ENCODE results near the gene CRISP1. TPM values are rescaled to one million over a fixed set of nuclear protein-coding genes. Genes with fewer than 3 reads are reported as not detected.

The CRISP1 gene
- total and polyA plus RNA-seq, 10 of the 15 experiments (the other 5 are each of a cell fraction or from before 2014, with no cell fraction given), result not detected

- H3K36me3 ChIP-seq (ENCODE audit: control insufficient read depth in 2 of 2, insufficient read depth in 2 of 2, low read length in 1 of 2), result no peaks in the 10 kb centered on the region
Observed at GRCh38 chr6:49784272-49784671, 82.1 kb downstream of the CRISP1 start.

More at GRCh38 chr6:49784272-49784671, 82.1 kb downstream of the CRISP1 start:
- ChIA-PET POLR2A (no interaction called here), SMC1A (ENCODE audit: uncharacterized antibody, unreplicated experiment) (no interaction called here), CTCF (interaction anchor here (1.3 kb wide), 1 partner anchor 20 kb away, joined by 3 read pairs; no protein-coding TSS in a partner anchor), RAD21 (ENCODE audit: unreplicated experiment) (no interaction called here)
- Histone ChIP-seq H2AFZ (ENCODE audit: control insufficient read depth, low read depth, low read length) (no peak overlapping the region), H3K9me3 (replicated peaks; ENCODE audit: control insufficient read depth, insufficient read depth, low read length) (no peaks in the 10 kb centered on the region), H3K27me3 (replicated peaks in 1 of 2; ENCODE audit: control insufficient read depth in 2 of 2, insufficient read depth in 2 of 2, low read length in 1 of 2) (no peaks in the 10 kb centered on the region), H4K20me1 (ENCODE audit: control insufficient read depth, insufficient read depth) (no peaks in the 10 kb centered on the region), H3K4me2 (ENCODE audit: control insufficient read depth, insufficient read depth) (no peak overlapping the region), H3K4me3 (no peak overlapping the region), H3K79me2 (ENCODE audit: control insufficient read depth, insufficient read depth, low read length) (no peaks in the 10 kb centered on the region), H3K9ac (ENCODE audit: control insufficient read depth, insufficient read depth, low read length) (no peak overlapping the region), H3K27ac (ENCODE audit: control insufficient read depth, insufficient read depth) (no peak overlapping the region), H3K4me1 (ENCODE audit: control insufficient read depth, insufficient read depth, low read length) (no peaks in the 10 kb centered on the region)
- no peak for DNase-seq (ENCODE audit: low read depth, low spot score)
- in situ Hi-C loops (cut with MboI) (no loop called here), intact Hi-C loops (cut with micrococcal nuclease; ENCODE audit: unreplicated experiment) (no loop called here)
- no peak for TF ChIP-seq MXI1 (IDR thresholded peaks at IDR 0.05; ENCODE audit: low read depth, low read length)
- TF ChIP-seq RAD21 (IDR thresholded peaks at IDR 0.05; ENCODE audit: insufficient read depth, low read depth, low read length), result no peak
- no peak for TF ChIP-seq MAX (IDR thresholded peaks at IDR 0.05; ENCODE audit: low read depth, low read length)
- TF ChIP-seq JUNB (IDR thresholded peaks at IDR 0.05), result no peak
- no peak for TF ChIP-seq CEBPB (IDR thresholded peaks at IDR 0.05; ENCODE audit: borderline replicate concordance in 1 of 2, low read depth in 2 of 2, low read length in 2 of 2)
- TF ChIP-seq IKZF2 (IDR thresholded peaks at IDR 0.05), result no peak
- no peak for TF ChIP-seq JUND (IDR thresholded peaks at IDR 0.05; ENCODE audit: low read depth, low read length)
- no peak for TF ChIP-seq NFYA (IDR thresholded peaks at IDR 0.05; ENCODE audit: borderline replicate concordance, low read depth, low read length)
- TF ChIP-seq STAT1 (conservative IDR thresholded peaks at IDR 0.05), result no peak
- TF ChIP-seq POLR2AphosphoS5 (IDR thresholded peaks at IDR 0.05; ENCODE audit: low read length), result no peak
- no peak for TF ChIP-seq RCOR1 (conservative IDR thresholded peaks at IDR 0.05; ENCODE audit: low read depth, low read length)
- TF ChIP-seq NBN (IDR thresholded peaks at IDR 0.05), result no peak
- no peak for ATAC-seq
- no peak for FAIRE-seq
- BruUV-seq (replicated peaks), result no TSS peak

Other genes with a start within 250 kb of the CRISP1 start
Only the 7 nearest of the 8 such genes appear.
- not detected in 2 replicates for gene CRISP2, start 153.0 kb downstream of the CRISP1 start, total RNA-seq (2014; rRNA removed)
- not detected in 2 replicates for gene CRISP2, start 153.0 kb downstream of the CRISP1 start, total RNA-seq (2014; rRNA removed; fragmentation: Illumina TruSeq; extraction: Trizol)
- not detected in 2 replicates for gene CRISP2, start 153.0 kb downstream of the CRISP1 start, total RNA-seq (2021)
- not detected in 2 replicates for gene CRISP2, start 153.0 kb downstream of the CRISP1 start, polyA plus RNA-seq (2011; rRNA removed)
- gene CRISP2, start 153.0 kb downstream of the CRISP1 start, polyA plus RNA-seq (2014; fragmentation: Illumina TruSeq; extraction: Trizol), result not detected in 2 replicates
- gene CRISP2, start 153.0 kb downstream of the CRISP1 start, polyA plus RNA-seq (2014; fragmentation: Nextera tagmentation; extraction: Ambion mirVana), result not detected
- gene CRISP2, start 153.0 kb downstream of the CRISP1 start, polyA plus RNA-seq (2014; rRNA removed), result not detected in 2 replicates
- not detected for gene CRISP2, start 153.0 kb downstream of the CRISP1 start, polyA plus RNA-seq (2016; fragmentation: Nextera tagmentation; extraction: Ambion mirVana)
- not detected in 2 replicates for gene CRISP3, start 122.1 kb downstream of the CRISP1 start, total RNA-seq (2014; rRNA removed)
- gene CRISP3, start 122.1 kb downstream of the CRISP1 start, total RNA-seq (2014; rRNA removed; fragmentation: Illumina TruSeq; extraction: Trizol), result not detected in 2 replicates
- gene CRISP3, start 122.1 kb downstream of the CRISP1 start, total RNA-seq (2021), result not detected in 2 replicates
- not detected in 2 replicates for gene CRISP3, start 122.1 kb downstream of the CRISP1 start, polyA plus RNA-seq (2011; rRNA removed)
- gene CRISP3, start 122.1 kb downstream of the CRISP1 start, polyA plus RNA-seq (2014; fragmentation: Illumina TruSeq; extraction: Trizol), result not detected in 2 replicates
- not detected for gene CRISP3, start 122.1 kb downstream of the CRISP1 start, polyA plus RNA-seq (2014; fragmentation: Nextera tagmentation; extraction: Ambion mirVana)
- not detected in 2 replicates for gene CRISP3, start 122.1 kb downstream of the CRISP1 start, polyA plus RNA-seq (2014; rRNA removed)
- not detected for gene CRISP3, start 122.1 kb downstream of the CRISP1 start, polyA plus RNA-seq (2016; fragmentation: Nextera tagmentation; extraction: Ambion mirVana)
- gene PGK2, start 79.2 kb downstream of the CRISP1 start, total RNA-seq (2014; rRNA removed), result not detected in 2 replicates
- gene PGK2, start 79.2 kb downstream of the CRISP1 start, total RNA-seq (2014; rRNA removed; fragmentation: Illumina TruSeq; extraction: Trizol), result not detected in 2 replicates
- not detected in 2 replicates for gene PGK2, start 79.2 kb downstream of the CRISP1 start, total RNA-seq (2021)
- gene PGK2, start 79.2 kb downstream of the CRISP1 start, polyA plus RNA-seq (2011; rRNA removed), result not detected in 2 replicates
- gene PGK2, start 79.2 kb downstream of the CRISP1 start, polyA plus RNA-seq (2014; fragmentation: Illumina TruSeq; extraction: Trizol), result not detected in 2 replicates
- not detected for gene PGK2, start 79.2 kb downstream of the CRISP1 start, polyA plus RNA-seq (2014; fragmentation: Nextera tagmentation; extraction: Ambion mirVana)
- gene PGK2, start 79.2 kb downstream of the CRISP1 start, polyA plus RNA-seq (2014; rRNA removed), result not detected in 2 replicates
- not detected for gene PGK2, start 79.2 kb downstream of the CRISP1 start, polyA plus RNA-seq (2016; fragmentation: Nextera tagmentation; extraction: Ambion mirVana)
- gene DEFB114, start 97.6 kb upstream of the CRISP1 start, total RNA-seq (2014; rRNA removed), result not detected in 2 replicates
- not detected in 2 replicates for gene DEFB114, start 97.6 kb upstream of the CRISP1 start, total RNA-seq (2014; rRNA removed; fragmentation: Illumina TruSeq; extraction: Trizol)
- gene DEFB114, start 97.6 kb upstream of the CRISP1 start, total RNA-seq (2021), result not detected in 2 replicates
- not detected in 2 replicates for gene DEFB114, start 97.6 kb upstream of the CRISP1 start, polyA plus RNA-seq (2011; rRNA removed)
- not detected in 2 replicates for gene DEFB114, start 97.6 kb upstream of the CRISP1 start, polyA plus RNA-seq (2014; fragmentation: Illumina TruSeq; extraction: Trizol)
- not detected for gene DEFB114, start 97.6 kb upstream of the CRISP1 start, polyA plus RNA-seq (2014; fragmentation: Nextera tagmentation; extraction: Ambion mirVana)
- not detected in 2 replicates for gene DEFB114, start 97.6 kb upstream of the CRISP1 start, polyA plus RNA-seq (2014; rRNA removed)
- gene DEFB114, start 97.6 kb upstream of the CRISP1 start, polyA plus RNA-seq (2016; fragmentation: Nextera tagmentation; extraction: Ambion mirVana), result not detected
- gene DEFB113, start 103.1 kb upstream of the CRISP1 start, total RNA-seq (2014; rRNA removed), result not detected in 2 replicates
- not detected in 2 replicates for gene DEFB113, start 103.1 kb upstream of the CRISP1 start, total RNA-seq (2014; rRNA removed; fragmentation: Illumina TruSeq; extraction: Trizol)
- not detected in 2 replicates for gene DEFB113, start 103.1 kb upstream of the CRISP1 start, total RNA-seq (2021)
- not detected in 2 replicates for gene DEFB113, start 103.1 kb upstream of the CRISP1 start, polyA plus RNA-seq (2011; rRNA removed)
- gene DEFB113, start 103.1 kb upstream of the CRISP1 start, polyA plus RNA-seq (2014; fragmentation: Illumina TruSeq; extraction: Trizol), result not detected in 2 replicates
- not detected for gene DEFB113, start 103.1 kb upstream of the CRISP1 start, polyA plus RNA-seq (2014; fragmentation: Nextera tagmentation; extraction: Ambion mirVana)
- not detected in 2 replicates for gene DEFB113, start 103.1 kb upstream of the CRISP1 start, polyA plus RNA-seq (2014; rRNA removed)
- gene DEFB113, start 103.1 kb upstream of the CRISP1 start, polyA plus RNA-seq (2016; fragmentation: Nextera tagmentation; extraction: Ambion mirVana), result not detected
- not detected in 2 replicates for gene DEFB110, start 155.5 kb upstream of the CRISP1 start, total RNA-seq (2014; rRNA removed)
- not detected in 2 replicates for gene DEFB110, start 155.5 kb upstream of the CRISP1 start, total RNA-seq (2014; rRNA removed; fragmentation: Illumina TruSeq; extraction: Trizol)
- gene DEFB110, start 155.5 kb upstream of the CRISP1 start, total RNA-seq (2021), result not detected in 2 replicates
- not detected in 2 replicates for gene DEFB110, start 155.5 kb upstream of the CRISP1 start, polyA plus RNA-seq (2011; rRNA removed)
- not detected in 2 replicates for gene DEFB110, start 155.5 kb upstream of the CRISP1 start, polyA plus RNA-seq (2014; fragmentation: Illumina TruSeq; extraction: Trizol)
- gene DEFB110, start 155.5 kb upstream of the CRISP1 start, polyA plus RNA-seq (2014; fragmentation: Nextera tagmentation; extraction: Ambion mirVana), result not detected
- not detected in 2 replicates for gene DEFB110, start 155.5 kb upstream of the CRISP1 start, polyA plus RNA-seq (2014; rRNA removed)
- gene DEFB110, start 155.5 kb upstream of the CRISP1 start, polyA plus RNA-seq (2016; fragmentation: Nextera tagmentation; extraction: Ambion mirVana), result not detected
- not detected in 2 replicates for gene DEFB112, start 183.4 kb upstream of the CRISP1 start, total RNA-seq (2014; rRNA removed)
- not detected in 2 replicates for gene DEFB112, start 183.4 kb upstream of the CRISP1 start, total RNA-seq (2014; rRNA removed; fragmentation: Illumina TruSeq; extraction: Trizol)
- gene DEFB112, start 183.4 kb upstream of the CRISP1 start, total RNA-seq (2021), result not detected in 2 replicates
- not detected in 2 replicates for gene DEFB112, start 183.4 kb upstream of the CRISP1 start, polyA plus RNA-seq (2011; rRNA removed)
- not detected in 2 replicates for gene DEFB112, start 183.4 kb upstream of the CRISP1 start, polyA plus RNA-seq (2014; fragmentation: Illumina TruSeq; extraction: Trizol)
- not detected for gene DEFB112, start 183.4 kb upstream of the CRISP1 start, polyA plus RNA-seq (2014; fragmentation: Nextera tagmentation; extraction: Ambion mirVana)
- not detected in 2 replicates for gene DEFB112, start 183.4 kb upstream of the CRISP1 start, polyA plus RNA-seq (2014; rRNA removed)
- gene DEFB112, start 183.4 kb upstream of the CRISP1 start, polyA plus RNA-seq (2016; fragmentation: Nextera tagmentation; extraction: Ambion mirVana), result not detected